GM23248 (cell line): ENCODE data around the gene WDR45.

Experiments
- EZH2 ChIP-seq: fragments of 200-600 bp; sonication (generic); IDR thresholded peaks from 2 replicates; pipeline ENCODE4 v1.6.1; 2018; ENCODE audit warnings: antibody characterized with exemption, mild to moderate bottlenecking; ENCODE audit not compliant: insufficient read depth, poor library complexity, severe bottlenecking
- EZH2phosphoT487 ChIP-seq: fragments of 200-600 bp; sonication (generic); IDR thresholded peaks from 2 replicates; pipeline ENCODE4 v1.6.1; 2018; ENCODE audit warnings: antibody characterized with exemption, moderate library complexity, mild to moderate bottlenecking, low read depth; ENCODE audit not compliant: insufficient read depth

- TF ChIP-seq EZH2 = no peak
- TF ChIP-seq EZH2phosphoT487 = no peak
Measured at GRCh38 chrX:49102190-49102589, 22.5 kb upstream of the WDR45 start.
